ENCODE data around the gene PAIP2B. TPM values are rescaled to one million over a fixed set of nuclear protein-coding genes. Genes with fewer than 3 reads are reported as not detected.

PAIP2B gene
- polyA plus RNA-seq, 1 donor from 2014 or later, result 14.4 TPM

- H3K9me3 ChIP-seq (ENCODE audit: low read length), result no peaks in the 10 kb centered on the region
- H3K79me2 ChIP-seq (replicated peaks; ENCODE audit: insufficient read depth, low read length), result no peaks in the 10 kb centered on the region
- H3K27ac ChIP-seq (ENCODE audit: low read length), result no peak overlapping the region
- no peak overlapping the region for H3K9ac ChIP-seq (ENCODE audit: low read length)
- H3K9me2 ChIP-seq (ENCODE audit: insufficient read depth, low read length), result no peaks in the 10 kb centered on the region
- no peak overlapping the region for H3K4me2 ChIP-seq (ENCODE audit: low read length)
- no peaks in the 10 kb centered on the region for H4K20me1 ChIP-seq (ENCODE audit: insufficient read depth)
- no peak for TF ChIP-seq EZH2 (IDR thresholded peaks at IDR 0.05; ENCODE audit: borderline replicate concordance, insufficient read depth, low read length, poor library complexity, severe bottlenecking)
- no peak for TF ChIP-seq REST (IDR thresholded peaks at IDR 0.05; ENCODE audit: borderline replicate concordance)
- no peak for TF ChIP-seq MXI1 (conservative IDR thresholded peaks at IDR 0.05; ENCODE audit: poor library complexity, severe bottlenecking)
- TF ChIP-seq CTCF (IDR thresholded peaks at IDR 0.05; ENCODE audit: poor library complexity, severe bottlenecking), result no peak
- TF ChIP-seq EP300 (conservative IDR thresholded peaks at IDR 0.05; ENCODE audit: poor library complexity, severe bottlenecking), result no peak
- TF ChIP-seq POLR2AphosphoS5 (IDR thresholded peaks at IDR 0.05), result no peak
- TF ChIP-seq RAD21 (conservative IDR thresholded peaks at IDR 0.05), result no peak
- no peak for TF ChIP-seq SMC3 (conservative IDR thresholded peaks at IDR 0.05; ENCODE audit: poor library complexity)
- H3K27me3 ChIP-seq (ENCODE audit: insufficient read depth, low read depth, low read length), result no peaks in the 10 kb centered on the region
- H2AFZ ChIP-seq (ENCODE audit: low read depth, low read length), result no peak overlapping the region
- no peak overlapping the region for H3K4me3 ChIP-seq (ENCODE audit: low read length)
- H3K36me3 ChIP-seq (ENCODE audit: insufficient read depth, low read length), result no peaks in the 10 kb centered on the region
- no peaks in the 10 kb centered on the region for H3F3A ChIP-seq (ENCODE audit: insufficient read depth, low read length, poor library complexity, severe bottlenecking)
Measured at GRCh38 chr2:71216501-71216900, 10.4 kb downstream of the PAIP2B start.

GRCh38 chr2:71215447-71215846 is 11.5 kb downstream of the PAIP2B start:
- Histone ChIP-seq H3K4me2 (ENCODE audit: low read length) (no peak overlapping the region), H3K27ac (ENCODE audit: low read length) (no peak overlapping the region), H3K9me3 (ENCODE audit: low read length) (no peaks in the 10 kb centered on the region), H2AFZ (ENCODE audit: low read depth, low read length) (no peak overlapping the region), H3K9me2 (ENCODE audit: insufficient read depth, low read length) (no peaks in the 10 kb centered on the region), H4K20me1 (ENCODE audit: insufficient read depth) (no peaks in the 10 kb centered on the region), H3K79me2 (replicated peaks; ENCODE audit: insufficient read depth, low read length) (no peaks in the 10 kb centered on the region), H3K4me3 (ENCODE audit: low read length) (no peak overlapping the region), H3F3A (ENCODE audit: insufficient read depth, low read length, poor library complexity, severe bottlenecking) (no peaks in the 10 kb centered on the region), H3K9ac (ENCODE audit: low read length) (no peak overlapping the region), H3K27me3 (ENCODE audit: insufficient read depth, low read depth, low read length) (no peaks in the 10 kb centered on the region), H3K36me3 (ENCODE audit: insufficient read depth, low read length) (no peaks in the 10 kb centered on the region)
- TF ChIP-seq MXI1 (conservative IDR thresholded peaks at IDR 0.05; ENCODE audit: poor library complexity, severe bottlenecking), result no peak
- no peak for TF ChIP-seq CTCF (IDR thresholded peaks at IDR 0.05; ENCODE audit: poor library complexity, severe bottlenecking)
- no peak for TF ChIP-seq POLR2AphosphoS5 (IDR thresholded peaks at IDR 0.05)
- no peak for TF ChIP-seq RAD21 (conservative IDR thresholded peaks at IDR 0.05)
- TF ChIP-seq REST (IDR thresholded peaks at IDR 0.05; ENCODE audit: borderline replicate concordance), result no peak
- TF ChIP-seq SMC3 (conservative IDR thresholded peaks at IDR 0.05; ENCODE audit: poor library complexity), result no peak
- no peak for TF ChIP-seq EZH2 (IDR thresholded peaks at IDR 0.05; ENCODE audit: borderline replicate concordance, insufficient read depth, low read length, poor library complexity, severe bottlenecking)
- no peak for TF ChIP-seq EP300 (conservative IDR thresholded peaks at IDR 0.05; ENCODE audit: poor library complexity, severe bottlenecking)
- TF ChIP-seq TAF1 (IDR thresholded peaks at IDR 0.05; ENCODE audit: low read depth), result no peak

Data from neural cell (in vitro differentiated cells).